GM19043 (cell line): Measurements from ENCODE around the gene ZNF677.
"Not testable (repeated sequence)": the region's sequence is repeated elsewhere in the genome, so short reads cannot be mapped to it uniquely, and the experiment has no call there.

Source experiments
- ATAC-seq: cut with Tn5 transposase; IDR thresholded peaks from one replicate; pipeline ENCODE4 v1.9.1; 2021; ENCODE audit warnings: low read depth; ENCODE audit not compliant: unreplicated experiment

Gene ZNF677

DNA sequence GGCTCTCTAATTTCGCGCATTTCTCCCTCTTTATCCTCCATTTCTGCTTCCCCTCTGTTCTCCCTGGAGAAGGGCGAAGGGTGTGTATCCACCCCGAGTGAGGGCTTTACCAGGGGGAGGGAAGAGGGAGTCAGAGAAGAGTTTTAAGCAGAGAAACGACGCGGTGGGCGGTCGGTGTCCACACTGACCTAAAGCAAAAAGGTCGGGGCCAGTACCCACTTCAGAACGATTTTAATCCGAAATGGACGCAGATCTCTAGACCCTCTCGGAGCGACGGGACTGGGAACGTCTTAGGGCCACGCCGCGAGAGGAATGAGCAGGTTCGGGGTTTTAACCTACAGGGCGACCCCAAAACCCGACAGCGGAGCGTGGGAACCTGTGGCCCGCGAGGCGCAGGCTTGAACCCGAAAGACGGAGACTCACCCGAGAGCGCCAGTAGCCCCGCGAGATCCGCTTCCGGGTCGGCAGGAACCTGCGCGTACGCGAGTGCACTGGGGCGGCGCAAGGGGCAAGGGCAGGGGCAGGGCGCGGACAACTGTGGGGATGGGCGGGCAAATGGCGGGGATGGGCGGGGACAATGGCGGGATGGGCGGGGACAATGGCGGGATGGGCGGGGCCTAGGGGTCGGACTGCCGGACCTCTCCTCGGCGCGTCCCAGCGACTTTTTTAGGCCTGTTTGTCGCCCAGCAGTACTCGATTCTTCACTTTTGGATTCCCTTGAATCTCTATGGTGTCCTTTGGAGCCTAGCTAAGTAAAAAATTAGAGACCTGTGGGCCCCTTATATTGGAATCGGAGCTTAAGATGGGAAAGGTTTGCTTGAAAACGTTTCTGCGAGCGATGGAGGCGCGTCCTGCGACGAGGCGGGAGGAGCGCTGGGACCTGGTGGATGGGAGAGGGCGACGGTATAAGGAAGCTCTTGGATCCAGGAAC is at the start of gene ZNF677:
ZNF677 (minus strand) TSS at position 463 of the 931 bp plus-strand sequence. CDS start 3,323 bp downstream, outside the sequence.
- no peak for ATAC-seq

DNA sequence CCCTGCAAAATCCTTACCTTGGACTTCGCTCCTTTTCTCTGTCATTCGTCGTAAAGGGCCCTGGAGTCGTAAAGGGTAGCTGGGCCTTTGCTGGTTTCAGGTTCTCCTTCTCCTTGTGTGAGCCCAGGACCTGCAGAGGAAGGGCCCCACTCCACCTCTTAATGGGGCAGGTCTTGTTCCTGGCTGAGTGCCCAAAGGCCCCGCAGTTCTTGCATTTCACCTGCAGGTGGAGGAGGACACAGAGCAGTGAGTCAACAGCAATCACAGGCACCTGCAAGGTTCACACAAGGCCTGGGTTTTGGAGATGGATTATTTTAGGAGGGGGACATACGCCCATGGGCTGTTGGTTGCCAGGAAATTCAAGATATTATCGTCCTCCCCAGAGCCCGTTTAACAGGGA is 46.7 kb upstream of the ZNF677 start:
- not testable (repeated sequence) for ATAC-seq

DNA sequence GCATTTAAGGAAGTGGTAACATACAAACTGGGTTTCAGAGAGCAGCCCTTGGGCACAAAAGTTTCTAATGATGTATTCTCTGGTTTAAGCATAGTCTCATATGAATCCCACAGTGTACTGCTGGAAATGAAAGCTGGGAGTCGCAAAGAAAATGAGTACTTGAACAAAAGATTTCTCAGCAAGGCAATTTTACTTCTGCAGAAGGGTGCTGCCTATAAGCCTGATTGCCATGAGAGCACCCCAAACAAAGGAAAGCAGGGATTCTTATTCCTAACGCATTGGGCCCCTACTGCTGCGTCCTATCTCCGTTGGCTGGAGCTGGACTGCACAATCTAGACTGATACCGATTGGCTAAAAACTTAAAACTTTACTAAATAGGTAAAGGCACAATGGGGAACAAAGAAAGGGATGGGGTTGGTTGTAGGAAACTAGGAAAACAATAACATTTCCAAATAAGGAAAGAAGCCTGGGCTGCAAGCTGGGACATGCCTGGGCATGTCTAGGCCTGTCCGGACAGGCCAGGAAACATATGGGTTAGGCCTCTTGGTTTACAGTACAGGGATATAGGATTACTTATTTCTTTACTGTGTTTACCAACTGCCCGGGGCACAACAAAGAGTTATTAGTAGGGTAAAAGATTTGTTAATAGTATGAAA is 40.2 kb upstream of the ZNF677 start:
- no peak for ATAC-seq

DNA sequence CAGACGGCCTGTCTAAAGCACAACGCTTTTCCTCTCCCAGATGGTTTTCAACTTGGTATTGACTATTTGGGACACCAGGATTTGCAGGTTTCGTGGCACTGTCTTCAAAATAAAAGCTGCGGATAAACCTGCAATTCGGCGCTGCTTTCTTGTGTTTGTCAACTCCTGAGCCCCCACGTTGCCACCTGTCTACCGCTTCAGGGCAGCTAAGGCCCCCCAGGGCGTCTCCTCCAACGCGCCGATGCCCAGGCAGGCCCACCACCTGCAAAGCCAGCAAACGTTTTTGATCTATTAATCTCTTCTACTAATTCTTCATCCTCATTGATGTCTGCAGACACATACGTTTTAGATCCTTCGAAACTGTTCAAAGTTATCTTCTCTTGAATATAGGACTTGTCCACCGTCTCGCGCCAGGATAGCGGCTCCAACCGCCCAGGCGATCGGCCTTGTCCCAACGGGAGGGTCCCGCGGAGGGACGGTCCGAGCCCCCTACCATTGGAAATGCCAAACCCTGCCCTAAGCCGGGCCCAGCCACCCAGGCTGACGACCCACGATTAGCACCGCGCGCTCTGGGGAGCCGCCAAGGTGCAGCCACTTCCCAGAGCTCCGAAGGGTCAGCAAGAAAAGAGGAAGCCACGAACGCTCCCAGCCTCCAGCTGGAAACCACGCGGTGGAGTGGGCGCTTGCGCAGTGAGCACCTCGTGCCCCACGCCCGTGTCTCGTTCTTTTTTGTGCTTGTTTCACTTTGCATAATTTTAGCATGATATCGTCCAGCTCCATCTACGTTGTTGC is 36.3 kb upstream of the ZNF677 start:
- no peak for ATAC-seq

DNA sequence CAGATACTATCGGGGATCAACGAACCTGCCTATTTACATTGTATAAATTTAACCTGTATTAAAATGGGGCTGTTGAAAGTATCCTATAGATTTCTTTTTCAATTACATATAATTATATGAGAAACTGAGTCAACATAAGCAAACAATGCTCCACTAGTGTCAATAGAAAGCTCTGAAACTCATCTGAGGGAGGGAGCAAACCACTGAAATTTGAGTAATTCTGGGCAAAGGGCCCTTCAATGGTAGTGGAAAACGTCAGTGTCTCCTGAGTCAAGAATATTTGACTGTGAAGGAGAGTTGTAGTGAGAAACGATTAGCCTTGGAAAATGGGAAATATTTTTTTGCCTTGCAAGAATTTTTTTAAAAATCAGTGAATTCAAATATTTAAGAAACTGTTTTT is 30.4 kb upstream of the ZNF677 start:
- ATAC-seq: no peak

DNA sequence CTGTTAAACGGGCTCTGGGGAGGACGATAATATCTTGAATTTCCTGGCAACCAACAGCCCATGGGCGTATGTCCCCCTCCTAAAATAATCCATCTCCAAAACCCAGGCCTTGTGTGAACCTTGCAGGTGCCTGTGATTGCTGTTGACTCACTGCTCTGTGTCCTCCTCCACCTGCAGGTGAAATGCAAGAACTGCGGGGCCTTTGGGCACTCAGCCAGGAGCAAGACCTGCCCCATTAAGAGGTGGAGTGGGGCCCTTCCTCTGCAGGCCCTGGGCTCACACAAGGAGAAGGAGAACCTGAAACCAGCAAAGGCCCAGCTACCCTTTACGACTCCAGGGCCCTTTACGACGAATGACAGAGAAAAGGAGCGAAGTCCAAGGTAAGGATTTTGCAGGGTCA is 27.3 kb upstream of the ZNF677 start:
- ATAC-seq: not testable (repeated sequence)

DNA sequence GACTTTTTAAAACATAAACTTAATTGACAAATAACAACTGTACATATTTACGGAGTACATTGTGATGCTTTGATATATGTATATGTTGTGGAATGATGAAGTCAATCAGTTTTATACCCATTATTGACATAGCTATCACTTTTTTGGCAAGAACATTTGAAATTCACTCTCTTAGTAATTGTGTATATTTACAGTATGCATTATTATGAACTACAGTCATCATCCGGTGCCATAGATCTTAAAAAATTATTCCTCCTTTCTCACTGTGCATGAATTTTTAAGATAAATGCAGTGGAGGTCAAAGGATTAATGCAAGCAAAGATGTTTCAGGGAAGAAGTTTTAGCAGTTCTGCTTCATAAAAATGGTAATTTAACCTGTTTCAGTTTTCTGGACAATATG is 20.8 kb upstream of the ZNF677 start:
- ATAC-seq: no peak

DNA sequence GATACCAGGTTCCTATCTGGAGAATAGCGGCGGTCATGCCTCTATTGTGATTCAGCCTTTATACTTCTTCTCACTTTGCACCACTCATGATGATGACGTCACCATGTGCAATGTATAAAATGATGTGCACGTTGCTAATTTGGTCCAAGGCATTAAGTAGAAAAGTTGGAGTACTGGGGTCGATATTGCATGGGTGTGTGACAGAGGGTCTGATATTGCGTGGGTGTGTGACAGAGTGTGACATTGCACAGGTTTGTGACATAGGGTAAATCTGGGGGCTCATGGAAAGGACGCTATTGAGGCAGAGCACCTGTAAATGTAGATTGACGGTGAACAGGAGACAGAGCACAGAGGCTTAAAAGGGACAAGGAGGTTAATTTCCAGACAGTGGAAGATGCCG is 17.4 kb upstream of the ZNF677 start:
- ATAC-seq: no peak

DNA sequence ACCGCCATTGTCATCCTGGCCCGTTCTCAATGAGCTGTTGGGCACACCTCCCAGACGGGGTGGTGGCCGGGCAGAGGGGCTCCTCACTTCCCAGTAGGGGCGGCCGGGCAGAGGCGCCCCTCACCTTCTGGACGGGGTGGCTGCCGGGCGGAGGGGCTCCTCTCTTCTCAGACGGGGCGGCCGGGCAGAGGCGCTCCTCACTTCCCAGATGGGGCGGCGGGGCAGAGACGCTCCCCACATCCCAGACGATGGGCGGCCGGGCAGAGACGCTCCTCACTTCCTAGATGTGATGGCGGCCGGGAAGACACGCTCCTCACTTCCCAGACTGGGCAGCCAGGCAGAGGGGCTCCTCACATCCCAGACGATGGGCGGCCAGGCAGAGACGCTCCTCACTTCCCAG is 15.2 kb upstream of the ZNF677 start:
- not testable (repeated sequence) for ATAC-seq

DNA sequence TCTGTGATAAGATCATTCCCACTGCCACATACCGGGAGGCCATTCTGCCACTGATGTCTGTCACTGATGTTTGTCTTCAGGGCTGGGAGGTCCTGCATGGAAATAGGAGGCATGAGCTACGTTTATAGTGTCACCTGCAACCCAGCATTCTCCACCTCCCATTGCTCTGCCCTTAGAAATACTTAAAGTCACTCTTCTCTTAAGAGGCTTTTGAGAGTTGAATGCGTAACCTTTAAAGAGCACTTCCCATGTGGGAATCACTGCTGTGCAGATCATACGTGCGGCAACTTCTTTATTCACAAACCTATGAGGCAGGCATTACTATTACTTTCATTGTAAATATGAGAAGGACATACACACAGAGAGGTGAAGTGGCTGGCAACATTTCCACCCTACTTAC is 12.9 kb upstream of the ZNF677 start, which contains the start of gene VN1R4:
VN1R4 (minus strand) TSS at position 101 of the 400 bp plus-strand sequence; CDS start at position 43, 58 bp downstream.
- not testable (repeated sequence) for ATAC-seq

DNA sequence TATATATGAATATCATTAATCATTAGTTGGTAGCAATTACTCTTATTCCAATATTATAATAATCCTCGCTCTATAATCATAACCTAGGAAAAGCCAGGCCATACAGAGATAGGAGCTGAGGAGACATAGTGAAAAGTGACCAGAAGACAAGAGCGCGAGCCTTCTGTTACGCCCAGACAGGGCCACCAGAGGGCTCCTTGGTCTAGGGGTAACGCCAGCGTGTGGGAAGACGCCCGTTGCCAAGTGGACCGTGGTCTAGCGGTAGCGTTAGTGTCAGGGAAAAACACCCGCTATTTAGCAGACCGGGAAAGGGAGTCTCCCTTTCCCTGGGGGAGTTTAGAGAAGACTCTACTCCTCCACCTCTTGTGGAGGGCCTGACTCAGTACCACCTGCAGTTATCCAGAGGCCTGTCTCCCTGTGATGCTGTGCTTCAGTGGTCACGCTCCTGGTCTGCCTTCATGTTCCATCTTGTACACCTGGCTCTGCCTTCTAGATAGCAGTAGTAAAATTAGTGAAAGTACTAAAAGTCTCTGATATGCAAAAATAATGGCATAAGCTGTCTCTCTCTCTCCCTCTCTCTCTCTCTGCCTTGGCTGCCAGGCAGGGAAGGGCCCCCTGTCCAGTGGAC is 3.2 kb upstream of the ZNF677 start, which contains the start of gene VN1R2:
VN1R2 (plus strand) TSS at position 578 of the 628 bp plus-strand sequence. CDS start 84 bp downstream, outside the sequence.
- not testable (repeated sequence) for ATAC-seq

DNA sequence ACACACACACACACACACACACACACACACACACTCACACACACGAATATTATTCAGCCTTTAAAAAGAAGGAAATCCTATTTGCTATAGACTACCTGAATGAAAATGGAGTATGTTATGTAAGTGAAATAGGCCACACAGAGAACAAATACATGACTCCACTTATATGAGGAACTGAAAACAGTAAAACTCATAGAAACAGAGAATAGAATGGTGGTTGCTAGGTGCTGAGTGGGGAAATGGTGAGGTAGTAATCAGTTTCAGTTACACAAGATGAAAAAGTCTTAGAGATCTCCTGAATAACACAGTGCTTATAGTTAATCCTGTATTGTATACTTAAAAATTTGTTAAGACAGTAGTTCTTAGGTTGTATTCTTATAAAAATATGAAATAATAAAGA is 8.2 kb downstream of the ZNF677 start:
- ATAC-seq: no peak

DNA sequence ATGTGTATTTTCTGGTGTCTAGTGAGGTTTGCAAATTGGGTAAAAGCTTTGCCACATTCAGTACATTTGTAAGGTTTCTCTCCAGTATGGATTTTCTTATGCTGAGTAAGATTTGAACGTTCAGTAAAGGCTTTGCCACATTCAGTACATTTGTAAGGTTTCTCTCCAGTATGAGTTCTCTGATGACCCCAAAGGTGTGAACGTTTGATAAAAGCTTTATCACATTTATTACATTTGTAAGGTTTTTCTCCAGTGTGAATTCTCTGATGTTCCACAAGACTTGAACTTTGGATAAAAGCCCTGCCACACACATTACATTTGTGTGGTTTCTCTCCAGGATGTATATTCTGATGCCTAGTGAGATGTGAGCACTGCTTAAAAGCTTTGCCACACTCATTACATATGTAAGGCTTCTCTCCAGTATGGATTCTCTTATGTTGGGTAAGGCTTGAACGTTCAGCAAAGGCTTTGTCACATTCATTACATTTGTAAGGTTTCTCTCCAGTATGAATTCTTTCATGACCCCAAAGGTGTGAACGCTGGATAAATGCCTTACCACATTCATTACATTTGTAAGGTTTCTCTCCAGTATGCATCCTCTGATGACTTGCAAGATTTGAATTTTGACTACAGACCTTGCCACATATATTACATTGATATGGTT is 17.4 kb downstream of the ZNF677 start:
- no peak for ATAC-seq

DNA sequence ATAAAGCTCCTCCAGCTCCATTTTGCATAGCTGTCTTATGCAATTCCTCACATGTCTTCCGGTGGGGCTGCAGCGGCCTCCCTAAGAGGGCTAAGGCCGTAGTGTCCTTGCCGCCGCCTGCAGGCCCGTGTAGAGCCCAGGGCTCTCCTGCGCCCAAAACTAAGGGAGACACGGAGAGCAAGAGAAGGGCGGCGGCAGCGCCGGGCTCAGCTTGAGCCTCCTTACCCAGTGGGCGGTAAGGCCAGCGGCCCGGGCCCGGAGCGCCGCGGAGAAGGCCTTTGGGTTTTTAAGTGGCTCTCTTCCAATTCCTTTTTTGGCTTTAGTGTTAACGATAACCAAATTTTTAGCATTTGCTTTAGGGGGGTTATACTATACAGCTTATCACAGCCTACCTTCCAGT is 30.1 kb downstream of the ZNF677 start:
- no peak for ATAC-seq

DNA sequence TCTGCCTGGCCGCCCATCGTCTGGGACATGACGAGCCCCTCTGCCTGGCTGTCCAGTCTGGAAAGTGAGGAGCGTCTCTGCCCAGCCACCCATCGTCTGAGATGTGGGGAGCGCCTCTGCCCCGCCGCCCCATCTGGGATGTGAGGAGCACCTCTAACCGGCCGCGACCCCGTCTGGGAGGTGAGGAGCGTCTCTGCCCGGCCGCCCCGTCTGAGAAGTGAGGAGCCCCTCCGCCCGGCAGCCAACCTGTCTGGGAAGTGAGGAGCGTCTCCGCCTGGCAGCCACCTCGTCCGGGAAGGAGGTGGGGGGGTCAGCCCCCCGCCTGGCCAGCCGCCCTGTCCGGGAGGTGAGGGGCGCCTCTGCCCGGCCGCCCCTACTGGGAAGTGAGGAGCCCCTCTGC is 32.0 kb downstream of the ZNF677 start:
- not testable (repeated sequence) for ATAC-seq

DNA sequence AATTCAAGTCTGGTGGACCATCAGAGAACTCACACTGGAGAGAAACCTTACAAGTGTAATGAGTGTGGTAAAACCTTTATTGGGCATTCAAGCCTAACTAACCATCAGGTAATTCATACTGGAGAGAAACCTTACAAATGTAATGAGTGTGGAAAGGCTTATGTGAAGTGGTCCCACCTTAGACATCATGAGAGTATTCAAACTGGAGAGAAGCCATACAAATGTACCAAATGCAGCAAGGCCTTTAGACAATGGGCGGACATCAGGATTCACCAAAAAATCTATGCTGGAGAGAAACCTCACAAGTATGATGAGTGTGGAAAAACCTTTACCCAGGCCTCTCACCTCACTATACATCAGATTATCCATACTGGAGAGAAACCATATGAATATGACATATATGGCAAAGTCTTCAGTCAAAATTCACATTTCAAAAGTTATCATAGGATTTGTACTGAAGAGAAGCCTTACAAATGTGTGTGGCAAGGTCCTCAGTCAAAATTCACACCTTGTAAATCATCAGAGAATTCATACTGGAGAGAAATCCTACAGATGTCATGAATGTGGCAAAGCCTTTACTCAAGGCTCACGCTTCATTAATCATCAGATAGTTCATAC is 41.9 kb downstream of the ZNF677 start:
- ATAC-seq: no peak

DNA sequence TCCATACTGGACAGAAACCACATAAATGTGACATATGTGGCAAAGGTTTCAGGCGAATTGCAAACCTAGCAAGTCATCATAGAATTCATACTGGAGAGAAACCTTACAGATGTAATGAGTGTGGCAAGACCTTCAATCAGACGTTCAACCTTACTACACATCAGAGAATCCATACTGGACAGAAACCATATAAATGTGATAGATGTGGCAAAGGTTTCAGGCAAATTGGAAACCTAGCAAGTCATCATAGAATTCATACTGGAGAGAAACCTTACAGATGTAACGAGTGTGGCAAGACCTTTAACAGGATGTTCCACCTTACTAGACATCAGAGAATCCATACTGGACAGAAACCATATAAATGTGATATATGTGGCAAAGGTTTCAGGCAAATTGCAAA is 43.1 kb downstream of the ZNF677 start:
- ATAC-seq: not testable (repeated sequence)

DNA sequence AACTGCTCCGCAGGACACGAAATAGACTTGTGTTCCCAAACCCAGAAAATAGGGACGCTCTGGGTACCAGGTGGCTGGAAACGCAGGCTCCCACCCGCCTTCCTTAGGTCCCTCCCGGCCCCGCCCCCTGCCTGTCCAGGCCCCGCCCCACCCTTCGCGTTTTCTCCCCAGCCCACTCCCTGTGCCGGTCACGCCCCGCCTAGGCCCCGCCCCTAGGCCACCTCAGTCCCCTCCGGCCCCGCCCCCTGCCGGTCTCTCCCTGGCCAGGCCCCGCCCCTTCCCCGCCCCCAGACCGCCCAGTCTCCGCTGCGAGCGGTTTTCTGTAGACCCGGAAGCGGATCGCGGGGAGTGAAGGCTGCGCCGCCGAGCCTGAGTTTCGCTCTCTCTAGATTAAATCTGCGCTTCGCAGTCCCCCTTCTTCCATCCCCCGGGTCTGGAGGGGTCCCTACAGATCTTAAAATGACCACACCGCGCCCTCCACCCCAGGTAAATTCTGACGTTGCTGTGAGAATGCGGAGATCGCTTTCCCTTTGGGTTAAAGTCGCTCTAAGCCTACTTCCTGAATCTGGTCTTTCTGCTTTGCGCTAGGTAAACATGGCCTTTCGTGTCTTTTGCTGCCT is 57.8 kb downstream of the ZNF677 start:
- ATAC-seq: no peak
